ENCODE data around the gene ESR1.

Gene ESR1

DNA sequence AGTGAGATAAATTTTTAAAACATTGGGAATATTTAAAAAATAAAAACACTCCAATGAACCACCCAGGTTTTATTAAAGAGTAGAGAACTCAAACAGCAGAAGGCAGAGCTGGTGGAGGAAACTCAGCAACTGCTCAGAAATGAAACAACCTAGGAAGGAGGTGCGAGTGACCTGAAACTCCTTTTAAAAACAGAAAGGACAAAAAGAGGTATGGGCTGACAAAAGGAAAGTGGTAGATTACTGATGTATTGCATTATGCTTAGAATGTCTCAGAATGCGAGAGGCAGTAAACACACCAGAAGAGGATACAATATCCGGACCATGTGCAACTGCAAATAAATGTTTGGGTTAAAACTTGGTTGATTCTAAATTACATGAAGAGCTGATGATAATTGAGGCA, 97.6 kb downstream of the ESR1 start:
- H3K4me1 ChIP-seq = no peaks in the 10 kb centered on the region
- no peak overlapping the region for H3K4me3 ChIP-seq (ENCODE audit: low read depth, low read length)
- no peaks in the 10 kb centered on the region for H3K27me3 ChIP-seq
- no peaks in the 10 kb centered on the region for H3K36me3 ChIP-seq
- no peaks in the 10 kb centered on the region for H3K9me3 ChIP-seq
- no peak for DNase-seq
- TF ChIP-seq, protein P1, sequence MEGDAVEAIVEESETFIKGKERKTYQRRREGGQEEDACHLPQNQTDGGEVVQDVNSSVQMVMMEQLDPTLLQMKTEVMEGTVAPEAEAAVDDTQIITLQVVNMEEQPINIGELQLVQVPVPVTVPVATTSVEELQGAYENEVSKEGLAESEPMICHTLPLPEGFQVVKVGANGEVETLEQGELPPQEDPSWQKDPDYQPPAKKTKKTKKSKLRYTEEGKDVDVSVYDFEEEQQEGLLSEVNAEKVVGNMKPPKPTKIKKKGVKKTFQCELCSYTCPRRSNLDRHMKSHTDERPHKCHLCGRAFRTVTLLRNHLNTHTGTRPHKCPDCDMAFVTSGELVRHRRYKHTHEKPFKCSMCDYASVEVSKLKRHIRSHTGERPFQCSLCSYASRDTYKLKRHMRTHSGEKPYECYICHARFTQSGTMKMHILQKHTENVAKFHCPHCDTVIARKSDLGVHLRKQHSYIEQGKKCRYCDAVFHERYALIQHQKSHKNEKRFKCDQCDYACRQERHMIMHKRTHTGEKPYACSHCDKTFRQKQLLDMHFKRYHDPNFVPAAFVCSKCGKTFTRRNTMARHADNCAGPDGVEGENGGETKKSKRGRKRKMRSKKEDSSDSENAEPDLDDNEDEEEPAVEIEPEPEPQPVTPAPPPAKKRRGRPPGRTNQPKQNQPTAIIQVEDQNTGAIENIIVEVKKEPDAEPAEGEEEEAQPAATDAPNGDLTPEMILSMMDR (IDR thresholded peaks at IDR 0.05; ENCODE audit: low read depth, low read length) = no peak

DNA sequence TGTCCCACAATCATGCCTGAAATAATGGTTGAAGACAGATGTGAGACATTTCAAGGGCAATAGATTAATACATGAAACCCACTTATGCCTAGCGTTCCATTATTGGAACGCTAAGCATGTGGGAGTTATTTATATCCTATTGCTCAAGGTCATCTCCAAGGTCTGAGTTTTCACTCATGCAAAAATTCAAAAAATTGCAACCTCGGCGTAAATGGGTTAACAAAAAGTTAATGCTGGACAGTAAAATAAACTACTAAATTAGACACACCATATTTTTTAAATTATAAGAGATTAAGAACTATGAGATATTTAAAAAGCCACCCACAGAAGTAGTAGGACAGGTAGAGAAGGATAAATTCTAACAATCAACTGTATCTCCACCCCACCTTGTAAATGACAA, 98.4 kb downstream of the ESR1 start:
- Histone ChIP-seq H3K27me3 (no peaks in the 10 kb centered on the region), H3K4me3 (ENCODE audit: low read depth, low read length) (no peak overlapping the region), H3K4me1 (no peaks in the 10 kb centered on the region), H3K36me3 (no peaks in the 10 kb centered on the region), H3K9me3 (no peaks in the 10 kb centered on the region)
- DNase-seq = no peak
- TF ChIP-seq, protein P1 (IDR thresholded peaks at IDR 0.05; ENCODE audit: low read depth, low read length) = no peak

DNA sequence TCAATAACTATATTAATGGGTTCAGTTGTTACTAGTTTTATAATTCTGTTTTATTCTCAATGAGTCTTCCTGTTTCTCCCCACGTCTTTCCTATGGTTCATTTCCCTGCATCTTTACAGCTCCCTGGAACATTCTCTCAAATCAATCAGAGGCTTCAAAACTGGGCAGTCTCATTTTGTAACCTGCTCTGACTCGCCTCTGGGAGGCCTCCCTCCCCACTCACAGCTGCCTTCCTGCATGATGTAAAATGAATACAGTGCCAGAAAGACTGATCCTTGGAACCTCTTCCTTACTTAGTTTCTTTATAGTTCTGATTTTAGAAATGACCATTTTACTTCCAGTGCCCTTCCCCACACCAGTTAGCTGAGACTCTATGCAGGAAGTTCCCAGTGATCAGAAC, 103.9 kb downstream of the ESR1 start:
- TF ChIP-seq, protein P1 (IDR thresholded peaks at IDR 0.05; ENCODE audit: low read depth, low read length) = no peak
- Histone ChIP-seq H3K36me3 (no peaks in the 10 kb centered on the region), H3K27me3 (no peaks in the 10 kb centered on the region), H3K9me3 (no peaks in the 10 kb centered on the region), H3K4me3 (ENCODE audit: low read depth, low read length) (no peak overlapping the region), H3K4me1 (no peaks in the 10 kb centered on the region)
- DNase-seq = no peak

DNA sequence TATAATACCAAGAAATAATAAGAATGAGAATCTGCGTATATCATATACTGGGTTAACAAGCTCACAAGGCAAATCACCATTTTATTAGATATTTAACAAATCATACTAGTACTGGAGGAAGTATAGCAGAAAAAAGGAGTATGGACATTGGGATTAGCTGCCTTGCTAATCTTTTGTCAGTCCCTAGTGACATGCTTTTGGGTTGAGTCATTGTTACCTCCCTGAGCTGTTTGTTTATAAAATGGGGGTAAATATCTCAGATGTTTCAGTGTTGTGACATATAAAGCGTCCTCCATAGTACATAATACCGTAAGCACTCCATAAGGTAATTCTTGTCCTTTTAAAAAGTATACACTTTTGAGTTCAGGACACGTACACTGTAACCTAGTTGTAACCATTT, 107.0 kb downstream of the ESR1 start:
- TF ChIP-seq, protein P1 (IDR thresholded peaks at IDR 0.05; ENCODE audit: low read depth, low read length) = no peak
- Histone ChIP-seq H3K4me1 (no peaks in the 10 kb centered on the region), H3K9me3 (no peaks in the 10 kb centered on the region), H3K36me3 (no peaks in the 10 kb centered on the region), H3K27me3 (no peaks in the 10 kb centered on the region), H3K4me3 (ENCODE audit: low read depth, low read length) (no peak overlapping the region)
- DNase-seq = no peak

DNA sequence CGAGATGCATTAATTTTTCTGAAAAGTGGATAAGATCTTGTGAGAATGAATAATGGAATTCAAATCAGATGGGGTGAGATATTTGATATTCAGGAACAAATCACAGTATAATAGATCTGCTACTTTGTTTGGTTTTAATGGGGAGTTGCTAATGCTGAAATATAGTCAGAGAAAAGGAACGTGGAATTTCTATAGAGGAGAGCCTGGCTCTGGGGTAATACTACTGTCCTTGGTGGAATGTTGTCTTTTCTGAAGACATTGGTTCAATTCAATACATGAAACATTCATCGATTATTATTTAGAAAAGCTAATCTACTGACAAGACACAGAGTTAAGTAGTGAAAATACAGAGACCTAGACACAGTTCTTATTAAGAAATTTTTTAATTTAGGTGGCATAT, 108.6 kb downstream of the ESR1 start:
- DNase-seq = no peak

DNA sequence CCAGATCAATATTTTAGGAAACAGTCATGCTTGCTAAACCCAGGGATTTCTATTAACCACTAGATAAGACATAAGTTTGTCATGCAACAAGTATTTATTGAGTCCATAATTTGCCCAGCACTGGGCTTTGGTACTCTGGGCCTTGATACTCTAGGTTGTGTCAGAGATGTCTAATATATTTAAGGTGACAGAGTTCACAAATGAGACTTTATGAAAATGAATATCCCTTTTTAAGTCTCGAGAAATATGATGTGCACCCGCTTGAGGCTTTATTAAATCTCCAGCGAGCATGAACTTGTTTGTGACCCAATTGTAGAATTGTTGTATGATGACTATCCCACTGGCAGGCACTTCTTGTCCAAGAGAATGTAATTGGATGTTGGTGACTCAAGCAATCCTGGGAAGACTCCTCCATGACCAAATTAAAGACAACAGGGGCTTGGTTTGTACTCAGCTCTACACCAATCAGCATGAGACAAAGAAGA, 109.2 kb downstream of the ESR1 start:
- Histone ChIP-seq H3K36me3 (no peaks in the 10 kb centered on the region), H3K4me3 (ENCODE audit: low read depth, low read length) (no peak overlapping the region), H3K9me3 (no peaks in the 10 kb centered on the region), H3K27me3 (no peaks in the 10 kb centered on the region), H3K4me1 (no peaks in the 10 kb centered on the region)
- TF ChIP-seq, protein P1 (IDR thresholded peaks at IDR 0.05; ENCODE audit: low read depth, low read length) = no peak
- DNase-seq = no peak

More for the DNA sequence above, 108.6 kb downstream of the ESR1 start:
- H3K27me3 ChIP-seq = no peaks in the 10 kb centered on the region
- H3K9me3 ChIP-seq = no peaks in the 10 kb centered on the region
- TF ChIP-seq, protein P1 (IDR thresholded peaks at IDR 0.05; ENCODE audit: low read depth, low read length) = no peak
- H3K36me3 ChIP-seq = no peaks in the 10 kb centered on the region
- H3K4me3 ChIP-seq (ENCODE audit: low read depth, low read length) = no peak overlapping the region
- H3K4me1 ChIP-seq = no peaks in the 10 kb centered on the region

All from BE2C (cell line).